NCI-H748 (cell line): ENCODE measurements around the gene PGM2L1.
"Not testable (repeated sequence)": the region's sequence is repeated elsewhere in the genome, so short reads cannot be mapped to it uniquely, and the experiment has no call there.

Experiments used
- DNase-seq: peaks from one replicate; lab custom pipeline; 2025; ENCODE audit not compliant: unreplicated experiment; lab: John Stamatoyannopoulos, UW

The PGM2L1 gene

DNA sequence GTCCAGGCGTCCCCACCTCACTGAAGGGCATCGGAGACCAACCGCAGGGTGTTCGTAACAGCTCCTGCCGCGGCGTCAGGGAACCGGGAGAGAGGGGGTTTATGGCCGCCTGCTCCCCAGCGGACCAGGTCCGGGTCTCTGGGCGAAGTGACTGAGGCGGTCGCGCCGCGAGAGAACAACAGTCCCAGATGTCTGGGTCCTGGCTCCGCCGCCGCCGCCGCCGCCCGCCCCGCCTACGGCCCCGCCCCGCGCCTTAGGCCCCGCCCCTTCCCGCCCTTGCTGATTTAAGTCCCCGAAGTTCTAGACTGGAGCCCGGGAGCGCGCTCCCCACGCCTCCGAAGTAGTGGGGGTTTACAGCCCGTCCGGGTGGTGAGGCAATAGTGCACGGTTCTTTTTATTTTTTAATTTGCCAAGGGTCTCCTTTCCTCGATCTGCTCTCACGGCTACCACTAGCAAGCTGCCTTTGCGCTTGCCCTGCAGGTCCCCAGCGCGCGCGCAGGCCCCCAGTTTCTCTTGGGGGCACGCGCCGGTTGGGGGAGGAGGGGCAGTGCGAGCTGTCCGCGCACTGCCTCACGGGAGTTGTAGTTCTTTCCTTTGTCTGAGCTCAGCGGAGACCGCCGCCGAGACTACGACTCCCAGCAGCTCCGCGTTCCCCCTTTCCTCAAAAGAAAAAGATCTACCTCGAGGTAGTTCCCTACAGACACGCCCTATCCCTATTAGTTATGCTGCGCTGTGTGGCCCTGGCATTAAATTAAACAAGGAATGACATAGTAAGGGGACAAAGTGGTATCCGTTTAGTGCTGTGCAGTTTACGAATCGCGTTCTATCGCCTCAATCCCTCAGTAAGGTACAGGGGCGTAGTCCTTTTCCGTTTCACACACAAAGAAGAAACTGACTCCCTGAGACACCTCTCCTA lies at the start of gene PGM2L1:
TSS of gene PGM2L1 (minus strand) at position 190 of the 916 bp plus-strand sequence. CDS start 272 bp downstream, outside the sequence.
- DNase-seq = peak; percentile 98

- DNase-seq = no peak
Observed at GRCh38 chr11:74447720-74448119, 49.5 kb upstream of the PGM2L1 start.

- no peak for DNase-seq
Observed at GRCh38 chr11:74446532-74446938, 48.3 kb upstream of the PGM2L1 start.

DNA sequence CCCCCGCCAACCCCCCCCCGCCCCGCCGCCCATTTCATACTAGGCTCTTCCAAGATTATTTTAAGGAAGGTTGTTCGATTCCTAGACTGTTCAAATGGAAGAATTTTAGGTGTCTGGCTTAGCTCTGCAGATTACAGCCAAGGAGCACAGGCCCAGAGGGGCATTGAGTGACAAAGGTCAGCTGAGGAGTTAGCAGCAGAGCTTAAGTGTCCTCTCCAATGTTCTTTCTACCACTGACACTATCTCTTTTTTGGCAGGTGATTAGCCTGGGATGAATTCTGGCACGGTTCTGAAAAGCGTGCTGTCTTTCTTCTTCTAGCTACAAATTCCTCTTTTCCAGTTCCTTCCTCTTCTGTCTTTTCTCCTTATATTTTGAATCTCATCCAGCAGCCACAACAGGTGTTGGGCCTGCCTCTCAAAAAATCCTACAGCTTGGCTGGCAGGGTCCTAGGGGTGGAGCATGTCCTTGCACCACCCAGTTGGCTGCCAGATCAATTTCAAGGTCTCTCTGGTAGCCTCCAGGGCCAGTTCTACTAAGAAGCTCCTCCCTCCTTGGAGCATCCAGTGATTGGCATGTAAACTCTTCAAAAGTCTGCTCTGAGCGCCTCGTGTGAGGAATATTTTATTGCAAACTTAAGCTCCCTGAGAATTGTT lies 46.1 kb upstream of the PGM2L1 start:
- DNase-seq = no peak

- peak; percentile 51 for DNase-seq
Observed at GRCh38 chr11:74443071-74443864, 45.0 kb upstream of the PGM2L1 start.

- no peak for DNase-seq
Observed at GRCh38 chr11:74442636-74443035, 44.4 kb upstream of the PGM2L1 start.

- DNase-seq = no peak
Observed at GRCh38 chr11:74438681-74439080, 40.4 kb upstream of the PGM2L1 start.

DNA sequence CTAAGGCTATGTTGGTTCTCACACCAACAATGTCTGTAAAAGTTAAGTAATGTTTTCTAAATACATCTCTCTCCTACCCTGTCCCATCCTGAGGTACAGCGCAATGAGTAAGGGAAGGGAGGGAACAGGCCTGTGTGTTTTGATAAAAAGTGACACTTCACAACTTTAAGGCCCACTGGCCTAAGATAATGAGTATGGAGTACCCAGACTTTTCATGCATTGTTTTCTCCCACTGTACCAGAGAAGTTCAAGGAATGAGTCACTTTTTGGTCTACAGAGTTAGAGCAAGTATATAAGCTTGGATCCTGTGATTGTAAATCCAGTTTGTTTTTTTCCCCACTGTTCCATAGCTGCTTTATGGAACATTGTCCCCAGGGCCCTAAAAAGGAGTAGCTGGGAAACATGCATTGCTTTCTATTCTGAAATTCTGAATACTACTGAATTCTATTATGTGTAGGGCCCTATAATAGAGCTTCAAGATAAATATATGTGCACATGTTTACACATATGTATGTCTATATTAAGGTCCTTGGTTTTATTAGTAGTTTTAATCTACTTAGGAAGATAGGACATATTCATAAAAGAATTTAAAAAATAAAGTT lies 39.3 kb upstream of the PGM2L1 start:
- no peak for DNase-seq

DNA sequence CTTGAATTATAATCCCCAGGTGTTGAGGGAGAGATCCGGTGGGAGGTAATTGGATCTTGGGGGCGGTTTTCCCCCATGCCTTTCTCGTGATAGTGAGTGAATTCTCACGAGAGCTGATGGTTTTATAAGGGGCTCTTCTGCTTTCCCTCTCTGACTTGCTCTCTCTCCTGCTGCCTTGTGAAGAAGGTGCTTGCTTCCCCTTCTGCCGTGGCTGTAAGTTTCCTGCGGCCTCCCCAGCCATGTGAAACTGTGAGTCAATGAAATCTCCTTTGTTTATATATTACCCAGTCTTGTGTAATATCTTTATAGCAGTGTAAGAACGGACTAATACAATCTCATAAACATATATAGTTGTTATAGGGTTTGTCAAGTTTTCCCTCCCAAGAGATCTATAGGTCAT lies 36.3 kb upstream of the PGM2L1 start:
- no peak for DNase-seq

GRCh38 chr11:74429205-74429604 lies 31.0 kb upstream of the PGM2L1 start:
- DNase-seq = no peak

DNA sequence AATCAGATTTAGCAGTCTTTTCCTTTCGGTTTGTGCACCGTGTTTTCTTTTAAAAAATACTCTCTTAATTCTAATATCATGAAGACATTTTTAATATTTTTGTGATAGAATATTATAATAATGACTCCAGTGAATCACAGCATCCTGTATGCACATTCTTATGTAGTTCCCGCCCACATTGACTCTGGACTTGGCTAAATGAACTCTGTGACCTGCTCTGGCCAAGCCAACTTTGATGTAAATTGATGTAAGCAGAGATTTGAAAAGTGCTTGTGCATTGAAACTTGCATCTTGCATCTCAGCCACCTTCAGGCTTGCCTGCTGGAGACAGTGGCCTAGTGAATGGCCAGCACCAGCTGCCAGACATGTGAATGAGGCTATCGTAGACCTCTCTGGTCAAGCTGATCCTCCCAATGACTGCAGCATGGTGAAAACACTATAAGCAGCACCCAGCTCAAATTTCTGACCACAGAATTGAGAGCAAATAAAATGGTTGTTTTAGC lies 29.2 kb upstream of the PGM2L1 start:
- no peak for DNase-seq

- no peak for DNase-seq
Observed at GRCh38 chr11:74425100-74425499, 26.9 kb upstream of the PGM2L1 start.

GRCh38 chr11:74418509-74418895 lies 20.3 kb upstream of the PGM2L1 start:
- DNase-seq = peak; percentile 46

DNA sequence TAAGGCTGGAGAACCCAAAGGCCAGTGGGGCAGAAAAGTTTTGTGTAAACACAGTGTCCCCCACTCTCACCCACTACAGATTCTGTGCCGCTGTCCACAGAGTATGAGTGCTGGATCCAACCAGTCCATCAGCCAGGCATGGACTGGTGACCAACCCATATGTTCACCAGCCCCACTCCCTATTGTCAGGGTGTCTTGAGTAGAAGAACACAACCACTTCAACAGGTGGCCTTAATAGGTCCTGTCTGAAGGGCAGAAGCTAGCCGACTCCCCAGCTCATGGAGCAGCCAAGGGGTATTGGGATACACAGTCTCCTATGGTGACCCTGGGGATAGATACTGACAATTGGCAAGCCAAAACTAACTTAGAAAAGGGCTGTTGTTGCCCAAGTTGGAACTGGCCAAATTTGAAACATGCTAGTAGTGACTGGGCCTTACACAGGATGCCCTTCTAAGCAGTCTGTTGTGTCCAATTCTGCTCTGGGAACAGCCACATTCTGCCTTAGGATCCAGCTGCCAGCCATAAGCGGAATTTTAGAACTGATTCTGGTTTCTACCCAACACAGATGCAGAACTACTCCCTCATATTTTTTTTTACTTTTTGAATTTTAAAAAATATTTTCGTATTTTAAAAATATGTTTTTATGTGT lies 19.8 kb upstream of the PGM2L1 start:
- DNase-seq = peak; percentile 28

DNA sequence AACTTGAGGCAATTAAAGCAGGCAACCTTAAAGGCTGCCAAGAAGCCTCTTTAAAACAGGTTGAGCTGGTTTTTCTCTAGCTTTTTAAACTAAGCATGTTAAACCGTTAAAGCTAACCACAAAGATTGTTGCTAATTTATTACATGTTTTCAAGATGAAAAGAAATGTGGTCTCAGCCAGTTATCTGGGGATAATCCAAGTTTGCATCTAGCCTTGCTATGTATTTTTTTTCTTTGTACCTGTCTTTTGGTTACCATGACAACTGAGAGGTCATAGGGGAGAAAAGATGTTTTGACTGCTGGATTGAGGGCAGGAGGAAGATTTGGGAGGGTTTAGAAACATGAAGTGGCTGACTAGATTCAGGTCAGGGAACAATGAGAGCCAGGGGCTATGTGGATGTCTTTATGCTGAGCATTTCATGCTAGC lies 19.2 kb upstream of the PGM2L1 start:
- DNase-seq = peak; percentile 62

DNA sequence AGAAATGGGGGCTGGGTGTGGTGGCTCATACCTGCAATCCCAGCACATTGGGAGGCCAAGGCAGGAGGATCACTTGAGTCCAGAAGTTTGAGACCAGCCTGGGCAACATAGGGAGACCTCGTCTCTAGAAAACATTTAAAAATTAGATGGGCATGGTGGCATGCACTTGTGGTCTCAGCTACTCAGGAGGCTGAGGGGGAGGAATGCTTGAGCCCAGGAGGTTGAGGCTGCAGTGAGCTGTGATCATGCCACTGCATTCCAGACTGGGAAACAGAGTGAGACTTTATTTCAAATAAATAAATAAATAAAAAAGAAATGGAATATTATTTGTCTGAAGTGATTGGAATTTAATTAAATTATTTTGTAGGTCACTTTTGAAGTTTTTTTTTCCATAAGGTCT lies 18.7 kb upstream of the PGM2L1 start:
- DNase-seq = not testable (repeated sequence)

GRCh38 chr11:74412733-74413359 lies 14.6 kb upstream of the PGM2L1 start:
- no peak for DNase-seq

DNA sequence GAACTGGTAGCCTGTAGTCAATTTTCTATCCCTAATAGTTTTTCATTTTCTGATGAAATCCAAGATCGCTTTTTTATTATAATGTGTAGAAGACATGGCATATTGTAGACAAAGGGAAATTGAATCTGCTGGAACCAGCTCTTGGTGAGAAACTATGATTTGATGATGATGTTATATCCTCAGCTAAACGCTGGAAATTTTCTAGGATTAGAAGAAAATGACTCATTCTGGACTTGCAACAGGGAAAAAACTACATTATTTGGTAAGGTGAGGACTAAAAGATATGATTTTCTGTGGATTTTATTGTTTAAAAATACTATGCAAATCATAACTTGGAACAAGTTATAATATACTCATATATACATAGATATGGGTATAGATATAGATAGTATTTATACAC lies 14.1 kb upstream of the PGM2L1 start:
- DNase-seq = no peak

DNA sequence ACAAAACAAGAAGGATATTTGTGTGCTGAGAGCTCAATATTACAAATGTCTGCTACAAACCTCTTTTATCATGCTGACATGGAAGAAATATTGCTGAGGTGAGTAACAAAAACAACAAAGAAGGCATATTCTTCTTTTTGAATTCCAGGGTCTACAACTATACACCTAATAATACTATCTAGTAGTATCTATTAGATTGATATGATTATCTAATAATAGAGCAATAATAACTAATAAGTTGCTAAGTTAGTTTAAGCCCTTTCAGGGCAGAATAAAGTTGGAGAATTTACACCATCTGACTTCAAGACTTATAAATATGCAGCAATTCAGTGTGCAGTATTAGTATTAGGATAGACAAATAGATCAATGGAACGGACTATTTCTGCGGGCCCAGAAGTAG lies 11.4 kb upstream of the PGM2L1 start:
- DNase-seq = no peak
